H9 (cell line): ENCODE data around the gene PRKAR2B. TPM values are rescaled to one million over a fixed set of nuclear protein-coding genes. Genes with fewer than 3 reads are reported as not detected.

Experiments
- DNase-seq: peaks from one replicate; pipeline ENCODE4 v3.0.0-alpha.2; 2017
- H2AFZ ChIP-seq: one replicate; pipeline ENCODE4 v1.6.1; 2013; ENCODE audit warnings: mild to moderate bottlenecking, low read length, control low read depth, moderate library complexity
- H2AK5ac ChIP-seq: 2 replicates; pipeline ENCODE4 v1.6.1; 2013; ENCODE audit warnings: low read length, control low read depth, mixed read lengths; ENCODE audit not compliant: insufficient read length
- H2BK120ac ChIP-seq: one replicate; pipeline ENCODE4 v1.6.1; 2013; ENCODE audit warnings: low read depth, mild to moderate bottlenecking, low read length, control low read depth, inconsistent platforms; ENCODE audit not compliant: poor library complexity, severe bottlenecking
- H2BK12ac ChIP-seq: 2 replicates; pipeline ENCODE4 v1.6.1; 2013; ENCODE audit warnings: low read length, control low read depth, mixed read lengths, low read depth; ENCODE audit not compliant: insufficient read length
- H2BK15ac ChIP-seq: 2 replicates; pipeline ENCODE4 v1.6.1; 2013; ENCODE audit warnings: low read depth, low read length, control low read depth
- H2BK20ac ChIP-seq: one replicate; pipeline ENCODE4 v1.6.1; 2013; ENCODE audit warnings: low read depth, mild to moderate bottlenecking, low read length, control low read depth, inconsistent platforms; ENCODE audit not compliant: poor library complexity, severe bottlenecking
- H2BK5ac ChIP-seq: 2 replicates; pipeline ENCODE4 v1.6.1; 2013; ENCODE audit warnings: low read length, control low read depth, mixed read lengths; ENCODE audit not compliant: insufficient read length
- H3K14ac ChIP-seq: 2 replicates; pipeline ENCODE4 v1.6.1; 2013; ENCODE audit warnings: low read length, control low read depth; ENCODE audit not compliant: insufficient read depth
- H3K18ac ChIP-seq: 2 replicates; pipeline ENCODE4 v1.6.1; 2013; ENCODE audit warnings: low read depth, mild to moderate bottlenecking, mixed read lengths, low read length, control low read depth; ENCODE audit not compliant: insufficient read length
- H3K23ac ChIP-seq: 2 replicates; pipeline ENCODE4 v1.6.1; 2013; ENCODE audit warnings: low read length, control low read depth, mixed read lengths, low read depth; ENCODE audit not compliant: insufficient read length
- H3K23me2 ChIP-seq: 2 replicates; pipeline ENCODE4 v1.6.1; 2013; ENCODE audit warnings: low read depth, mild to moderate bottlenecking, mixed read lengths, low read length, control low read depth; ENCODE audit not compliant: insufficient read length, poor library complexity, severe bottlenecking
- H3K27ac ChIP-seq: 2 replicates; pipeline ENCODE4 v1.5.1; 2013; ENCODE audit warnings: low read length, control low read depth, mixed read lengths, low read depth; ENCODE audit not compliant: insufficient read length
- H3K27me3 ChIP-seq: 2 replicates; pipeline ENCODE4 v1.6.1; 2013; ENCODE audit warnings: low read length, control low read depth, inconsistent platforms; ENCODE audit not compliant: insufficient read depth
- H3K4ac ChIP-seq: 2 replicates; pipeline ENCODE4 v1.6.1; 2013; ENCODE audit warnings: low read depth, mild to moderate bottlenecking, control low read depth, inconsistent platforms, low read length, moderate library complexity
- H3K4me1 ChIP-seq: 2 replicates; pipeline ENCODE4 v1.6.1; 2013; ENCODE audit warnings: low read length, control low read depth, inconsistent platforms; ENCODE audit not compliant: insufficient read depth
- H3K4me2 ChIP-seq: 2 replicates; pipeline ENCODE4 v1.6.1; 2013; ENCODE audit warnings: low read length, control low read depth, mixed read lengths; ENCODE audit not compliant: insufficient read length, insufficient read depth
- H3K56ac ChIP-seq: 2 replicates; pipeline ENCODE4 v1.6.1; 2013; ENCODE audit warnings: low read depth, mild to moderate bottlenecking, mixed read lengths, low read length, control low read depth; ENCODE audit not compliant: insufficient read length
- H3K79me1 ChIP-seq: 2 replicates; pipeline ENCODE4 v1.6.1; 2013; ENCODE audit warnings: low read depth, mild to moderate bottlenecking, moderate library complexity, low read length, control low read depth, inconsistent platforms; ENCODE audit not compliant: insufficient read depth, poor library complexity, severe bottlenecking
- H3K79me2 ChIP-seq: 2 replicates; pipeline ENCODE4 v1.6.1; 2013; ENCODE audit warnings: low read length, control low read depth, inconsistent platforms; ENCODE audit not compliant: insufficient read depth
- H3K9ac ChIP-seq: 2 replicates; pipeline ENCODE4 v1.6.1; 2013; ENCODE audit warnings: low read length, control low read depth, mixed read lengths; ENCODE audit not compliant: insufficient read length; ENCODE audit errors: extremely low read depth
- H3K9me3 ChIP-seq: one replicate; pipeline ENCODE4 v1.6.1; 2013; ENCODE audit warnings: low read depth, low read length, inconsistent platforms; ENCODE audit not compliant: control insufficient read depth
- H3T11ph ChIP-seq: one replicate; pipeline ENCODE4 v1.6.1; 2013; ENCODE audit warnings: mild to moderate bottlenecking, low read length, control low read depth, inconsistent platforms
- H4K20me1 ChIP-seq: one replicate; pipeline ENCODE4 v1.6.1; 2013; ENCODE audit not compliant: control insufficient read depth, insufficient read length, insufficient read depth
- H4K5ac ChIP-seq: 2 replicates; pipeline ENCODE4 v1.6.1; 2013; ENCODE audit warnings: low read depth, mild to moderate bottlenecking, mixed read lengths, low read length, control low read depth; ENCODE audit not compliant: insufficient read length
- H4K8ac ChIP-seq: replicated peaks from 2 replicates; pipeline ENCODE4 v1.6.1; 2013; ENCODE audit warnings: low read length, control low read depth, mixed read lengths, low read depth; ENCODE audit not compliant: insufficient read length
- H4K91ac ChIP-seq: 2 replicates; pipeline ENCODE4 v1.6.1; 2013; ENCODE audit warnings: low read depth, mild to moderate bottlenecking, moderate library complexity, mixed read lengths, low read length, control low read depth; ENCODE audit not compliant: insufficient read length
- H3K27ac Mint-ChIP-seq, 3 experiments: 2 replicates in 2 of 3; 3 replicates in 1 of 3; pipeline ENCODE4 v1.8.0; 2020 to 2021; ENCODE audit warnings: mixed read lengths in 3 of 3, mild to moderate bottlenecking in 1 of 3, moderate library complexity in 1 of 3
- H3K27me3 Mint-ChIP-seq: 2 replicates; pipeline ENCODE4 v1.8.0; 2021; ENCODE audit warnings: low read depth, mild to moderate bottlenecking, moderate library complexity, mixed read lengths
- H3K36me3 Mint-ChIP-seq, 3 experiments: 2 replicates in 2 of 3; 3 replicates in 1 of 3; pipeline ENCODE4 v1.8.0; 2020 to 2021; ENCODE audit warnings: low read depth in 3 of 3, mixed read lengths in 3 of 3; ENCODE audit not compliant: insufficient read depth in 1 of 3
- H3K4me1 Mint-ChIP-seq, 2 experiments: 2 replicates each; pipeline ENCODE4 v1.8.0; 2020; ENCODE audit warnings: mixed read lengths in 2 of 2
- H3K4me3 Mint-ChIP-seq, 2 experiments: 2 replicates in 1 of 2; 3 replicates in 1 of 2; pipeline ENCODE4 v1.8.0; 2020 to 2021; ENCODE audit warnings: mild to moderate bottlenecking in 2 of 2, mixed read lengths in 2 of 2, moderate library complexity in 1 of 2
- H3K9me3 Mint-ChIP-seq, 2 experiments: 2 replicates in 1 of 2; 3 replicates in 1 of 2; pipeline ENCODE4 v1.8.0; 2020; ENCODE audit warnings: mild to moderate bottlenecking in 2 of 2, mixed read lengths in 2 of 2, moderate library complexity in 1 of 2
- WGBS: extraction: QIAGEN DNeasy Blood & Tissue Kit; methylation state at CpG from one replicate; pipeline ENCODE4 v1.1.7; 2013; ENCODE audit warnings: missing lambda C conversion rate, low lambda C conversion rate, mixed read lengths; ENCODE audit not compliant: insufficient read length; ENCODE audit errors: extremely low coverage; 5-methylcytosine and 5-hydroxymethylcytosine counted together
- total RNA-seq: library from RNA; stranded (reverse); gene quantifications from 2 replicates; pipeline ENCODE4 v1.2.1, GENCODE V29; 2021
- TF ChIP-seq, protein P1 (sequence below): fragments of 200-600 bp; sonication (generic); conservative IDR thresholded peaks from 3 replicates; pipeline ENCODE4 v1.8.0; 2021; ENCODE audit warnings: antibody characterized with exemption, mild to moderate bottlenecking

The PRKAR2B gene
- total RNA-seq, 1 experiment from 2014 or later = 16.6 TPM

DNA sequence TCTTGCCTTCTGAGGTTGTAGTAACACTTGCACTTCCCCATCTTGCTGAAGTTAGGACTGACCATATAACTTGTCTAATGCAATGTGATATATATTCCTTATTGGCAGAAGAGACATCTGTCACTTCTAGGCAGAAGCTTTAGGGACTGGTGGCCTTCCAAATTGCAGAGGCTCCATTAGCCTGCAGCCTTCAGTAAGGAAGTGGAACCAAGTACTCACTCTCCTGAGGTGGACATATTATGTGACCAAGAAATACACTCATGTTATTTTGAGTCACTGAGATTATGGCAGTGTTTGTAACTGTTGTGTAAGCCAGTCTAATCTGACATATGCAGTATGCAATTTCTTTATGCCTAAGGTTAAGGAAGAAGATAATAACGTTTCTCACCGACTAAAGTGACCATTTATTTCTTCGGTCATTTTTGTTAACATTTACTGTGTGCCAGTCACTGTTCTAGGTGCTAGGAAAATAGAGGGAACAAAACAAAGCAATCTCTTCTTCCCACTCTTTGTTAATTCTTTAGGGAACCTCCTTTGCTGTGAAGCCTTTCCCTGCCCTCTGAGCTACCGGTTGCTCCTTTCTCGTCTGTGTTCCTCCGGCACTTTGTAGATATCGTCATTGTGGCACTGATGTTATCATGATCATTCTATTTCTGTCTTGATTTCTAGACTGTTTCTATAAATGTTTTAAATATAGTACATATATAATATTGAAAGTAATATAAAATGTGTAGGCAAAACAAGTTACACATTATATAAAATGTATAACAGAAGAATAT is 71.4 kb downstream of the PRKAR2B start:
- Histone ChIP-seq H3K23ac (no peak overlapping the region), H4K8ac (no peak overlapping the region), H2BK120ac (no peak overlapping the region), H2AFZ (no peak overlapping the region), H2BK20ac (no peak overlapping the region), H3K4me1 (no peaks in the 10 kb centered on the region; the same call in 1 of the 2 replicates), H2BK5ac (no peak overlapping the region), H3T11ph (no peak overlapping the region), H3K9ac (no peak overlapping the region), H3K18ac (no peak overlapping the region), H3K23me2 (no peaks in the 10 kb centered on the region), H2BK12ac (no peak overlapping the region), H3K14ac (no peak overlapping the region), H4K5ac (no peak overlapping the region), H4K20me1 (no peaks in the 10 kb centered on the region), H2BK15ac (no peak overlapping the region), H4K91ac (no peak overlapping the region), H3K79me1 (no peaks in the 10 kb centered on the region), H3K79me2 (no peaks in the 10 kb centered on the region), H3K4ac (no peak overlapping the region), H3K56ac (no peak overlapping the region), H3K27me3 (no peaks in the 10 kb centered on the region), H3K27ac (no peak overlapping the region), H3K4me2 (no peak overlapping the region), H2AK5ac (no peak overlapping the region), H3K9me3 (no peaks in the 10 kb centered on the region)
- TF ChIP-seq, protein P1, sequence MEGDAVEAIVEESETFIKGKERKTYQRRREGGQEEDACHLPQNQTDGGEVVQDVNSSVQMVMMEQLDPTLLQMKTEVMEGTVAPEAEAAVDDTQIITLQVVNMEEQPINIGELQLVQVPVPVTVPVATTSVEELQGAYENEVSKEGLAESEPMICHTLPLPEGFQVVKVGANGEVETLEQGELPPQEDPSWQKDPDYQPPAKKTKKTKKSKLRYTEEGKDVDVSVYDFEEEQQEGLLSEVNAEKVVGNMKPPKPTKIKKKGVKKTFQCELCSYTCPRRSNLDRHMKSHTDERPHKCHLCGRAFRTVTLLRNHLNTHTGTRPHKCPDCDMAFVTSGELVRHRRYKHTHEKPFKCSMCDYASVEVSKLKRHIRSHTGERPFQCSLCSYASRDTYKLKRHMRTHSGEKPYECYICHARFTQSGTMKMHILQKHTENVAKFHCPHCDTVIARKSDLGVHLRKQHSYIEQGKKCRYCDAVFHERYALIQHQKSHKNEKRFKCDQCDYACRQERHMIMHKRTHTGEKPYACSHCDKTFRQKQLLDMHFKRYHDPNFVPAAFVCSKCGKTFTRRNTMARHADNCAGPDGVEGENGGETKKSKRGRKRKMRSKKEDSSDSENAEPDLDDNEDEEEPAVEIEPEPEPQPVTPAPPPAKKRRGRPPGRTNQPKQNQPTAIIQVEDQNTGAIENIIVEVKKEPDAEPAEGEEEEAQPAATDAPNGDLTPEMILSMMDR = no peak
- H3K9me3 Mint-ChIP-seq = no peaks in the 10 kb centered on the region
- no peak overlapping the region for H3K4me3 Mint-ChIP-seq
- no peak for DNase-seq
- peak overlapping the region in 2 of 3 experiments; percentile 41 to 54; a peak in 2 of 7 replicates for H3K27ac Mint-ChIP-seq
- no peaks in the 10 kb centered on the region for H3K36me3 Mint-ChIP-seq
- H3K27me3 Mint-ChIP-seq = no peaks in the 10 kb centered on the region
- H3K4me1 Mint-ChIP-seq = peaks cover 15 to 16% of the 10 kb centered on the region in 2 experiments
- no CpG with 5 or more reads among the region's 7 CpGs for WGBS
